DND-41 (cell line): ENCODE measurements around the gene HS3ST3B1.

Source experiments
- CTCF ChIP-seq: IDR thresholded peaks from 2 replicates; pipeline ENCODE4 v1.5.1; 2012; ENCODE audit warnings: borderline replicate concordance, low read length, moderate library complexity, mild to moderate bottlenecking; ENCODE audit not compliant: poor library complexity, severe bottlenecking; ENCODE audit errors: extremely low read depth
- EZH2 ChIP-seq: IDR thresholded peaks from 3 replicates; pipeline ENCODE4 v1.6.1; 2012; ENCODE audit warnings: borderline replicate concordance, low read depth, mild to moderate bottlenecking, moderate library complexity, low read length, inconsistent platforms; ENCODE audit not compliant: severe bottlenecking

GRCh38 chr17:14337596-14338079 lies 36.8 kb downstream of the HS3ST3B1 start:
- TF ChIP-seq CTCF (no peak), EZH2 (no peak)
